Ramos (cell line): ENCODE measurements around the gene DBX1.
"Not testable (repeated sequence)": the region's sequence is repeated elsewhere in the genome, so short reads cannot be mapped to it uniquely, and the experiment has no call there.

Source experiments
- in situ Hi-C: fragments of 300-500 bp; cut with MboI; formaldehyde crosslinking; loops from one replicate; pipeline ENCODE4 v1.14.3; 2022; ENCODE audit warnings: low sequenced_read_pairs; ENCODE audit not compliant: unreplicated experiment

The DBX1 gene, protein sequence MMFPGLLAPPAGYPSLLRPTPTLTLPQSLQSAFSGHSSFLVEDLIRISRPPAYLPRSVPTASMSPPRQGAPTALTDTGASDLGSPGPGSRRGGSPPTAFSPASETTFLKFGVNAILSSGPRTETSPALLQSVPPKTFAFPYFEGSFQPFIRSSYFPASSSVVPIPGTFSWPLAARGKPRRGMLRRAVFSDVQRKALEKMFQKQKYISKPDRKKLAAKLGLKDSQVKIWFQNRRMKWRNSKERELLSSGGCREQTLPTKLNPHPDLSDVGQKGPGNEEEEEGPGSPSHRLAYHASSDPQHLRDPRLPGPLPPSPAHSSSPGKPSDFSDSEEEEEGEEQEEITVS

GRCh38 chr11:20160425-20161229, at the start of gene DBX1:
DBX1 (minus strand) TSS chr11:20160475; CDS start chr11:20160324, 151 bp downstream.
- in situ Hi-C loops = no loop called here

DNA sequence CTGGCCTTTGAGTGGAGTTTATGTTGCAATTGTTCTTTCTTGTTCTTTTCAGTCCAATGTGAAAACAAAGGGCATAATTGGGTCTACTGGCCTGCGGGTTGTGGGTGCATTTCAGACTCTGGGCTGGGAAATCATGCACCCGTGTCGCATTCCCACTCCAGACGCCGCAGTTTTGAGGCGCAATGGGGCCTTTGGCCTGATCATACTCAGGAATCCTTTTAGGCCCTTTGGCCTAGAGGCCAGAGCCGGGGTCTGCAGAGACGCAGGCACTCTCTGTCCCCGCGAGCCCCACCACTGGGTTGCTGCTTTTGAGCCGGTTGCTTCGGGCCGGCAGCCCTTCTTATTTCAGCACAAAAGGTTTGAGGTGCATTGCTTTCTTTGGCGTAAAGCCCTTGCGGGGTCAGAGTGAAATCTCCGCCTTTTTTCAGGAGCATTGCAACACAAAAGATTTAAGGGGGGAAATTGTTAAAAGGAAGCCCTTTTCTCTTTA, 48.4 kb upstream of the DBX1 start:
- in situ Hi-C loops = no loop called here

DNA sequence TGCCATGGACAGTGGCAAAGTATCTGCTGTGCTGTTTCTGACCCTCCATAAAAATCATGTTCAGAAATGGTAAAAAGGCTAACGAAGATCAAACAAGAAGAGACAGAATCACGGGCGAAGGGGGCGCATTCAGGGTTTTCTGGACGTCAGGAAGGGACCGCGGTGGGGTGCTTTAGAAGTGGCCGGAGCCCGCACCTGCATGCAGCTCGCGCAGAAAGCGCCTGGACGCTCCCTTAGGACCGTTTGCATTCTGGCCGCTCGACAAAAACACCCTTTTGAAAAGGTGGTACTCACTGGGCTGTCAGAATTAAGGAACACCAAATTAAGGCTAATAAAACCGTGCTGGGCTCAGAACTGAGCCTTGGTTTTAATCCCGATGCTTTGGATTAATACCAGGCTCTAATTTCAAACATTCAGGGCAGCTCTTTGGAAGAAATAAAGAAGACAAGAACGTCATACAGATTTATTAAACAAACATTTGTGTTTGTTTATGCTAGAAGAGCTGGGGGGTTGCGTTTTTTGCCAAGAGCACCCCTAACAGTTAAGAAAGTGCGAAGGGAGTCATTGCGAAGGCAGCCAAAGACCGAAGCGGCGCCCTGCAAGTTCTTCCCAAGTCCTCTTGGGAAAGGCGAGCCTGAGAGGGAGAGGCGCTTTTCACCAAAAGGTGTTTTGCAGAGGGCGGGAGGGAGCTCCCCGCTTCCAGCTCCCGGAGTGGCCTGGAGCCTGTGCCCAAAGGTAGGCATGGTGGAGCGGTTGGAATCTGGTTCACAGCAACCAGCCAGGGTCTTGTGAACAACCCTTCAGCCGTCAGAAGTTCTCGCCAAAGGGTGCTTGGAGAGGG, 47.7 kb upstream of the DBX1 start:
- in situ Hi-C loops = no loop called here

GRCh38 chr11:20205807-20206206, 45.5 kb upstream of the DBX1 start:
- in situ Hi-C loops = no loop called here

- in situ Hi-C loops = no loop called here
These were observed 44.4 kb upstream of the DBX1 start for GRCh38 chr11:20204681-20205080.

GRCh38 chr11:20203831-20204230, 43.6 kb upstream of the DBX1 start:
- in situ Hi-C loops = no loop called here

DNA sequence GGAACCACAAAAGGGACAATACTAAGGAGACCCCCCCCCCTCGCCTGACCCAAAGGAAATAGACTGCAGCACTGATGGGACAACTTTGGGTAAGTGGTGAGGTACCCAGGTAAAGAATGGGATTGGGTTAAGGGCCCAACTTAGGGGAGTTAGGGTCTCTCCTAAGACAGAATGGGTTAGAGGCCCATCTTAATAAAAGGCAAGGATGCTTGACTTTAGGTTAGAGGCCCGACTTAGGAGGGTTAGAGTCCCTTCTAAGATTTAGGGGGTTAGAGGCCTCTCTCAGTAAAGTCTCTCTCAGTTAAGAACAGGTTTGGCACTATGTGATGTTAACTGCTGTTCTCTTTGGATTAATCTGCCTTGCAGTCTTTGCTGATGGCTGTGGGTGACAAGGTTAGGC, 41.0 kb upstream of the DBX1 start:
- in situ Hi-C loops = no loop called here

DNA sequence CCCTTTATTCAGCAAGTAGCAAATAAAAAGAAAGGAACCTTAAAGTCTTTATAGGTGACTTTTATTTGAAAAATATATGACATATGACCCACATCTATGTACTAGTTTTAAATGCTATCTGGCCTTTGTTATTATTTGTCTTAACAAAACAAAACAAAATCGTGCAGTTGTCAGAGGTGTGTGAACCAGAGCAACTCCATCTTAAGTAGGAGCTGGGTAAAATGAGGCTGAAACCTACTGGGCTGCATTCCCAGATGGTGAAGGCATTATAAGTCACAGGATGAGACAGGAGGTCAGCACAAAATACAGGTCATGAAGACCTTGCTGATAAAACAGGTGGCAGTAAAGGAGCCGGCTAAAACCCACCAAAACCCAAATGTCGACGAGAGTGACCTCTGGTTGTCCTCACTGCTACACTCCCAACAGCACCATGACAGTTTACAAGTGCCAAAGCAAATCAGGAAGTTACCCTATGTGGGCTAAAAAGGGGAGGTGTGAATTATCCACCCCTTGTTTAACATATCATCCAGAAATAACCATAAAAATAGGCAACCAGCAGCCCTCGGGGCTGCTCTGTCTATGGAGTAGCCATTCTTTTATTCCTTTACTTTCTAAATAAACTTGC, 40.2 kb upstream of the DBX1 start:
- in situ Hi-C loops = not testable (repeated sequence)

GRCh38 chr11:20197881-20198280, 37.6 kb upstream of the DBX1 start:
- in situ Hi-C loops = no loop called here

GRCh38 chr11:20194470-20194869, 34.2 kb upstream of the DBX1 start:
- in situ Hi-C loops = no loop called here

- in situ Hi-C loops = no loop called here
These were observed 33.0 kb upstream of the DBX1 start for GRCh38 chr11:20193307-20193706.

- in situ Hi-C loops = no loop called here
These were observed 32.4 kb upstream of the DBX1 start for GRCh38 chr11:20192641-20193040.

DNA sequence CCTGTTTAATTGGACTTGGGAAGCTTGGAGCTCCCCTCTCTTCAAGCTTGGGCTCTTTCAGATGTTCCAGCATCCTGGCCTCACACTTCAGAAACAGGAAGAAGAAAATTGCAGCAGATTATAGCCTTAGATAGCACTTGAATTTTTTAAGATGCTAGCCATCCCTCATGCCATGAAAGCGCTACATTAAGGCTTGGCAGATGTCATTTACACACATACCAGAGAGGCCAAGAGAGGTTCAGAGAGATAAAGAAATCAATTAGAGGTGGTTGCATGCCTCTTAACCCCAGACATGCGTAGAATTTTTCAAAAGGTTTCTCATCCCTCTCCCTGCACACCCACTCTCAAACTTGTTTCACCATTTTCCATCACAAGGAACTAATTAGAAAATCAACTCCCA, 31.9 kb upstream of the DBX1 start:
- in situ Hi-C loops = no loop called here

DNA sequence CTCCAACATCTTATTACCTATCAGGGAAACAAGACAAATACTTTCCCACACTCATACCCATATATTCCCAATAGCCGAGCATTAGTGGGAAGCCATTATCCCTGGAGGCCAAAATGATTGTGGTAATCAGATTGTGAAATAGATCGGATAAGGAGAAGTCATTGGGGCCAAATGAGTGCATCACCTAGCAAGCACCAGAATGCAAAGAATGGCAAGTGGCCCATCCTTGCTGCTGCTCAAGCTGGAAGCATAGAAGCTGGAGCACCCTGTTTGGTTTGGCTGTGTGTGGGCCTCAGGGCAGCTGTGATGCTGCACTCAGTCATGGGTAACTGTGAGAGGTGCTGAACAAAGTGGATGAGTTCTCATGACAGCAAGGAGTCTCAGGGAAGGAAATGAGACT, 18.7 kb upstream of the DBX1 start:
- in situ Hi-C loops = no loop called here

DNA sequence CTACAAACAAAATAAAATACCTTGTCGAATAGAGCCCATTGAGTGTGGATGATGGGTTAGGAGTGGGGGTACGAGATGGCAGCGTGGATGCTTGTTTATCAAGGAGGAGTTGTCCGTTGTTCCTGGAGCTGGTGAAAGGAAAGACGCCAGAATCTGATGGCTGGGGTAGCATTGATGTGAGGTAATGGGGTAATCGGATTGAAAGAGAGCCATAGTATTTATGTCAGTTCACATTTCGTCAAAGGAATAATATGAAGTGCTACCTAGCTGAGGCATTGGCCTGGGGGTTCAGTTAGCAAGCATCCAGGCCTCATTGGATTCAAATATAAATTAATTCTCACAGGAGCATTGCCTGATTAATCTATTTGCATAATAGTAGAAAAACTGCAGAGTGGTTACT, 16.9 kb upstream of the DBX1 start:
- in situ Hi-C loops = no loop called here

DNA sequence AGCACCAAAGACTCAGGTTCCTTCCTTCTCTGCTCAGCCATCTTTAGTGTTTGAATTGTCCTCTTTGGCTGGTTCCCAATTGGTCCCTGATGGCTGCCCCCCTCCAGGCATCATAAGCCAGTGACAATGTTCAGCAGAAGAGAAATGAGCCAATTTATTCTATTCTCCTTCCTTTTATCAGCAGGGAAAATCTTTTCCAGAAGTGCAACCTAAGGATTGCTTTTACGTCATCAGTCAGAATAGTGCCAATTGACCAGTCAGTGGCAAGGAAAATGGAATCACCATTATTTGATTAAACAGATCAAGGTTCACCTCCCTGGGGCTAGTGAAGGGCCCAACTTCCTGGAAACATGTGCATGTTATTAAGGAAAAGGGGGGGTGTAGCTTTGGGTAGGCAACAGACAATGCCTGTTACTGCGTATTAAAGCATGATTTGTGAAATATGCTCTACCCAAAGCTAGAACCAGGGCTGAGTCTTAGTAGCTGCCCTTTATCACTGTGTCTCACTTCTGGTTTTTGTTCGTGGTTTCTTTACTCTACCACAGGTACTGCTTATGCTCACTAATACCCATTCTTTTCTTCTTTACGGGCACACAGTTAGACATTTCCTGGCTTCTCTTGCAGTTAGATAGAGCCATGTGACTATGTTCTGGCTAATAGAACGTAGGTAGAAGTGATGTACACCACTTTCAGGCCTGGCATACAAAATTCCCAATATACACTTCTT, 12.6 kb upstream of the DBX1 start:
- in situ Hi-C loops = no loop called here

GRCh38 chr11:20163783-20164481, 3.7 kb upstream of the DBX1 start:
- in situ Hi-C loops = no loop called here

DNA sequence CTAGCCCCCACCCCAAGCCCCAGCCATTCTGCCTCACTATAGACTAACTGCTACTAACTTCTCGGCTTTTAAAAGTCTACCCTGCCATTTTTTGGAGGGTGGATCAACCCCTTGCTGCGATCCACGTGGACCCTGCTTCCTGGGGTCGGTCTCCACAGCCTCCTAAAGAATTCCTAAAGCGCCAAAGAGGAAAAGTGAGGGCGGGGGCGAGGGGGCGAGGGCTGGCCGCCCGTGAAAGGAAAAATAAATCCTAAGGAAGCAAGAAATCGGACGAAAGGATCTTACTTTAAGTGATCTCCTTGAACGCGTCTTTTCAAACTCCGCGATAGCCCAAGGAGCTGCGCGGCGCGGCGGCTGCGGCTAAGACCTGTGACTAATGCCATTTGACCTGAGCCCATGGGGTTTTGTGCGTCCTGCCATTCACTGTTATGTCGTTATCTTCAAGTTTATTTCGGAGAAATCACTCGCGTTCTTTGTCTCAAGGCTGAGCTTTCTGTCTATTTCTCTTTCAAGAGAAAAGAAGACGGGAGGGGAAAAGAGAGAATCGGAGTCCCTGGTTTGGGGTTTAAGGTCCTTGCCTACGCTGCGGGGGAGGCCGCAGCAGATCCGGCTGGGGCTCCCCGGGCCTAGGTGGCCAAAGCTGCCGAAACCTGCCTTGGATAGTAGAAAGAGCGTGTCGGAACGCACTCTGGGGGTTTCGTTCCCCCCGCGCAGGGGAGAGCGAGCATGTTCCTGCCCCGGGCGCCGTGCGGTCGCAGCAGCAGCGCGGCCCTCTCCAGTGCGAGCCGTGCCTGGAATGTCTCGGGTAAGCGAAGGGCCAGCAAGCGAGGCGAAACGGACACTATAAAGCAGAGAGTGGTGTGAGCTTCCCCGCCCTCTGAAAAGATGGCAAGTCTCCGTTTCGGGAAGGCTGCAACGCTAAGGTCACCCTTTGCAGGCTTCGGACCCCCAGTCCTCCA, 2.8 kb upstream of the DBX1 start:
- in situ Hi-C loops = no loop called here
